Fibroblast of gingiva (primary cell): ENCODE data around the gene CDRT4.

Experiments used
- DNase-seq: peaks from one replicate; pipeline ENCODE4 v3.0.0-alpha.2; 2011; ENCODE audit warnings: low read depth

CDRT4 gene

GRCh38 chr17:15431766-15432165 is 35.7 kb downstream of the CDRT4 start:
- DNase-seq: no peak

- no peak for DNase-seq
Observed at GRCh38 chr17:15431196-15431595, 36.2 kb downstream of the CDRT4 start.

- DNase-seq: no peak
Observed at GRCh38 chr17:15424521-15424920, 42.9 kb downstream of the CDRT4 start.

GRCh38 chr17:15422392-15422965 is 44.9 kb downstream of the CDRT4 start:
- DNase-seq: no peak

GRCh38 chr17:15418781-15419180 is 48.6 kb downstream of the CDRT4 start:
- no peak for DNase-seq

GRCh38 chr17:15414532-15415306 is 52.7 kb downstream of the CDRT4 start:
- DNase-seq: peak; percentile 75

- no peak for DNase-seq
Observed at GRCh38 chr17:15413101-15413771, 54.2 kb downstream of the CDRT4 start.

- no peak for DNase-seq
Observed at GRCh38 chr17:15412606-15413005, 54.8 kb downstream of the CDRT4 start.

- DNase-seq: no peak
Observed at GRCh38 chr17:15411384-15412198, 55.8 kb downstream of the CDRT4 start.

GRCh38 chr17:15409721-15410250 is 57.6 kb downstream of the CDRT4 start:
- DNase-seq: peak; percentile 91

GRCh38 chr17:15408803-15409202 is 58.6 kb downstream of the CDRT4 start:
- DNase-seq: no peak

GRCh38 chr17:15406081-15406480 is 61.3 kb downstream of the CDRT4 start:
- no peak for DNase-seq

- no peak for DNase-seq
Observed at GRCh38 chr17:15405058-15405415, 62.4 kb downstream of the CDRT4 start.

- no peak for DNase-seq
Observed at GRCh38 chr17:15404106-15405057, 63.0 kb downstream of the CDRT4 start.

- DNase-seq: no peak
Observed at GRCh38 chr17:15403276-15403939, 64.0 kb downstream of the CDRT4 start.

GRCh38 chr17:15399443-15399842 is 68.0 kb downstream of the CDRT4 start:
- DNase-seq: no peak

GRCh38 chr17:15398736-15399331 is 68.6 kb downstream of the CDRT4 start:
- DNase-seq: no peak

GRCh38 chr17:15398291-15398690 is 69.1 kb downstream of the CDRT4 start:
- DNase-seq: no peak

- DNase-seq: no peak
Observed at GRCh38 chr17:15397620-15398019, 69.8 kb downstream of the CDRT4 start.

GRCh38 chr17:15395091-15395490 is 72.3 kb downstream of the CDRT4 start:
- no peak for DNase-seq
